GM12891 (cell line): ENCODE results near the gene NBEA.

Source experiments
- DNase-seq: peaks from one replicate; pipeline ENCODE4 v3.0.0; 2011; ENCODE audit warnings: low spot score; ENCODE audit not compliant: insufficient read length
- FAIRE-seq: peaks from 2 replicates; lab custom pipeline; 2011; peaks lifted over from hg19 to GRCh38; lab: Jason Lieb, UNC
- PAX5 ChIP-seq: IDR thresholded peaks from 2 replicates; pipeline ENCODE4 v1.6.1; 2011; ENCODE audit warnings: low read length, moderate library complexity, mild to moderate bottlenecking; ENCODE audit not compliant: insufficient read depth, severe bottlenecking
- POLR2A ChIP-seq: IDR thresholded peaks from 2 replicates; pipeline ENCODE4 v1.6.1; 2011; ENCODE audit warnings: low read depth, low read length, control low read depth
- POLR2AphosphoS5 ChIP-seq: IDR thresholded peaks from 2 replicates; pipeline ENCODE4 v1.6.1; 2011; ENCODE audit warnings: low read depth, low read length, control low read depth
- POU2F2 ChIP-seq: IDR thresholded peaks from 2 replicates; pipeline ENCODE4 v1.6.1; 2011; ENCODE audit warnings: low read depth, mild to moderate bottlenecking, control low read depth, low read length, moderate library complexity
- SPI1 ChIP-seq: IDR thresholded peaks from 2 replicates; pipeline ENCODE4 v1.6.1; 2011; ENCODE audit warnings: low read depth, low read length, control low read depth
- TAF1 ChIP-seq: IDR thresholded peaks from 2 replicates; pipeline ENCODE4 v1.6.1; 2011; ENCODE audit warnings: low read depth, low read length, control low read depth

NBEA gene

DNA sequence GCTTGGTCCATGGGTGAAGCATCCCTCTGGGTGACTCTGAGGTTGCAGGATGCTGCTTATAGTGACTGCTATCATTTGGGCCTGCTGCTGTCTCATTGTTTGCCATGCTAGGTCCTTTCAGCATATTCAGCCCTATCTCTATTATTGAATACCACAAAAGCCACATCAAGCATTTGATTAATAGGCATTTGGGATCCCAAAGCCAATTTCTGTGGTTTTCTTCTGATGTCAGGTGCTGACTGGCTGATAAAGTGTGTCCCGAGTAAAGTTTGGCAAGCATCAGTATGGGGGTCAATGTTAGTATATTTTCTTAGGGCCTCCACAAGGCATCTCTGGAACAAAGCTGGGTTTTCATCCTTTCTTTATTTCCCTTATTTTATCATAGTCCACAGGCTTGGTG lies 204.6 kb downstream of the NBEA start:
- no peak for FAIRE-seq
- TF ChIP-seq TAF1 = no peak
- TF ChIP-seq SPI1 = no peak
- TF ChIP-seq POLR2A = no peak
- no peak for TF ChIP-seq POLR2AphosphoS5

DNA sequence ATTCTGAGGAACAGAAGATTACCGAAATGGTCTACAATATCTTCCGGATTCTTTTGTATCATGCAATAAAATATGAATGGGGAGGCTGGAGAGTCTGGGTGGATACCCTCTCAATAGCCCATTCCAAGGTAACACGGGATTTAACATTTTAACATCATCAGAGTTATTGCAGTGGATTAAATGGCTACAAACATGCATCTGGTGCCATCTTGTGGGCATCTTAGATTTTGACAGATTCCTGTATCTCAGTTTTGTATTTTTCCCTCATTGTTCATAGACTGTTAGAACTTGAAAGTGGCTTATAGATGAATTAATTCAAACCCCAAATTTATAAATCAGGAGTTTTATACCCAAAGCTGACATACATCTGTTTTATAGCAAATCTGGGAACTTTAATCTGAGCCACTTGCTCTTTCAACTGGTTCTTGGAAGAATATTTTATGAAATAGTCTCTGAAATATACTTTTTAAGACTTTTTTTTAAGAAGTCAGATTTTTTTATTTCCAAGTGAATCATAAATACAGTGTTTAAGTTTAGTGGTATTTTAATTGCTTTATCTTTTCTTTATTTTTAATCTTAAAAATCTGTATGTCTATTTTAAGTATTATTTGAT lies 215.2 kb downstream of the NBEA start:
- DNase-seq = no peak
- TF ChIP-seq PAX5 (no peak), POLR2AphosphoS5 (no peak), TAF1 (no peak), SPI1 (no peak), POU2F2 (no peak)
- peak; percentile 80 for FAIRE-seq

More for the DNA sequence above, 204.6 kb downstream of the NBEA start:
- no peak for DNase-seq

DNA sequence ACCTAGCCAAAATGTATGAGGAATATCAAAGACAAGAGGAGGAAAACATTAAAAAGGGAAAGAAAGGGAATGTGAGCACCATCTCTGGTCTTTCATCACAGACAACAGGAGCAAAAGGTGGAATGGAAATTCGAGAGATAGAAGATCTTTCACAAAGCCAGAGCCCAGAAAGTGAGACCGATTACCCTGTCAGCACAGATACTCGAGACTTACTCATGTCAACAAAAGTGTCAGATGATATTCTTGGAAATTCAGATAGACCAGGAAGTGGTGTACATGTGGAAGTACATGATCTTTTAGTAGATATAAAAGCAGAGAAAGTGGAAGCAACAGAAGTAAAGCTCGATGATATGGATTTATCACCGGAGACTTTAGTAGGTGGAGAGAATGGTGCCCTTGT lies 217.0 kb downstream of the NBEA start:
- FAIRE-seq = no peak
- TF ChIP-seq POLR2A (no peak), POU2F2 (no peak), SPI1 (no peak), PAX5 (no peak), TAF1 (no peak), POLR2AphosphoS5 (no peak)
- no peak for DNase-seq

DNA sequence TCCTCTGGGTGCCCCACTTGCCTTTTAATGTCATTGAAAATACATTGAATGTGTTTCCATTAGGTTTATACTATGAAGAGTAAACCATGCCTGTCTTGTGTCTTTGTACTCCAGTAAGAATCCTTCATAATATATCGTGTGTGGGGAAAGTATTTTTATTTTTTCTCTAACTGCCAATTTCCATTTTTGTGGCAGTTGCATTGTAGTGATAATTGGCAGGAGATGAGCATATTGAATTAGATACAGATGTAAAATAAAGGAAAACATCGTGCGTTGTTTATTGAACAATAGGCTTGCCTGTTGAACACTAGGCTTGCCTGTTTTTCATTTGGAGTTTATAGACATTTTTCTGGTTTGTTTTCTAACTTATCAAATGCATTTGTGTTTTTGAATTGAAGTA lies 218.8 kb downstream of the NBEA start:
- DNase-seq (no peak), FAIRE-seq (no peak)
- no peak for TF ChIP-seq TAF1
- no peak for TF ChIP-seq POLR2A
- TF ChIP-seq SPI1 = no peak
- TF ChIP-seq POU2F2 = no peak
- TF ChIP-seq PAX5 = no peak
- no peak for TF ChIP-seq POLR2AphosphoS5

DNA sequence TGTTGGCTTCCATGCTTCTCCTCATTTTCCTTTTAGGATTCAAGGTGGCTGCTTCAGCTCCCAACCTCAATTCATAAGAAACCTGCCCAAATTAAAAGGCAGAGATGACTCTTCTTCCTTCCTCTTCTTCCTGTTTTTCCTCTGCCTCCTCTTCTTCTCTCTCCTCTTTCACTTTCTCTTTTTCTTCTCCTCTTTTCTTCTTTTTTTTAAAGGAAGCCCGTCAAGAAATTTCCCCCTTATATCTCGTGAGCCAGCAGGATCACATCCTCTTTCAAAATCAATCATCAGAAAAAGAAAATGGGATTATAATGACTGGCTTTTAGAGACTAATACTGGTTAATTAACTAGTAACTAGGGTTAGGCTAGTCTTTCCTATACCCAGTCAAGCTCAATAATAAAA lies 220.3 kb downstream of the NBEA start:
- TF ChIP-seq POU2F2 (no peak), TAF1 (no peak), SPI1 (peak; percentile 65)
- FAIRE-seq (no peak), DNase-seq (no peak)

DNA sequence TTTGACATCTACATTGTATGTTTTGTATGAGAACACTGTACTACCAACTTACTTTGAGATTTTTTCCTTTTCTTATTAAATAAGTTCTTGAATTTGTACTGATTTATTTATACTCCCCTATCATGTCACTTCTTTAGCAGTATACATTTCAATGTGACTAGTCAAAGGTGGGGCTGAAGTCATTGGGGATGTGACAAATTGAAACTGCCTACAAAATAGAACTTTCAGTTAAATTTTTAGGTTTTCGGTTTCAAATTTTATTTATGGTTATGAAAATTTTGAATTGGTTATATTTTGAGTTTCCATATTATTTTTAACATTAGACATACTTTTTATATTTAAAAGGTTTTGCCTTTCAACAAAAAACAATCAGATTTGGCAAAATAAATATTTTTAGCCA lies 221.6 kb downstream of the NBEA start:
- DNase-seq (no peak), FAIRE-seq (no peak)
- TF ChIP-seq POLR2AphosphoS5 (no peak), POU2F2 (no peak), PAX5 (no peak), SPI1 (no peak)

DNA sequence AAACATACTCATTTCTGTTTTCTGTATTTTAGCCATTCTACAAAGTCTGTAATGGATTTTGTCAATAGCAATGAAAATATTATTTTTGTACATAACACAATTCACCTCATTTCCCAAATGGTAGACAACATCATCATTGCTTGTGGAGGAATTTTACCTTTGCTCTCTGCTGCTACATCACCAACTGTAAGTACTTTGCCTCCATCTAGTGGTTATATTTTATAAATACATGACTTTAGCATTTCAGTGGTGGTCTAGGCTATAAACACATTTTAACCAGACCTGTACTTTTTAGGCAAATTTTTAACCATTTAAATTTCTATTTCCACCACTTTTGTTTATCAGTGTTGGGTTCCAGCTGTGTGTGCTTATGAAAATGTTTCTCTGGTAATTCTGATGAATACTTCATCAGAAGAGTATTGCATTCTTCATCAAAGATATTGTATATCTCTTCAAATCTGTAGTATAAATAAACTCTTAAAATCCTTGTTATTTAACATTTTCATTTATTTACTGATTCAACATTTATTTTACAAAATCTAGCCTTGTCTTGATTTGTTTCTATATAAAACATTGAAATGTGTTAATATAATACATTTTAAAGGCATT lies 222.4 kb downstream of the NBEA start:
- FAIRE-seq (peak; percentile 59), DNase-seq (no peak)
- TF ChIP-seq POU2F2 (no peak), PAX5 (no peak), POLR2AphosphoS5 (no peak), TAF1 (no peak), POLR2A (no peak), SPI1 (no peak)

DNA sequence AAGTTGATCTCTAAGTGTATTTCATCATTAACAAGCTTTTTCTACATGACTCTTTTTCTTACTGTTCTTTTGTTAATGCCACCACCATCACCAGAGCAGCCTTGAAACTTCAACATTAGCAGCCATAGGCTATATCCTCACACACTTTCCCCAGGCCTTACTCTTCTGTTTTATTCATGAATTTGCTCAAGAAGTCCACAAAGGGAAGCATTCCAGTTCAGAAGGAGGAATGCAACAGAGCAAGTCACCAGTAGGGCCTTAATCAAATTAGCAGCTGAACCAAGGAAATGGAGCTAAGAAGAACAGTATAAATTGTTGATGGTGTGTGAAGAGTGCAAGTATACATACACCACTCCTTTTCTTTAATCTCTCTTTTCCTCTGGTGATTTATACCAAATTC lies 223.1 kb downstream of the NBEA start:
- DNase-seq = no peak
- TF ChIP-seq PAX5 = no peak
- no peak for FAIRE-seq

DNA sequence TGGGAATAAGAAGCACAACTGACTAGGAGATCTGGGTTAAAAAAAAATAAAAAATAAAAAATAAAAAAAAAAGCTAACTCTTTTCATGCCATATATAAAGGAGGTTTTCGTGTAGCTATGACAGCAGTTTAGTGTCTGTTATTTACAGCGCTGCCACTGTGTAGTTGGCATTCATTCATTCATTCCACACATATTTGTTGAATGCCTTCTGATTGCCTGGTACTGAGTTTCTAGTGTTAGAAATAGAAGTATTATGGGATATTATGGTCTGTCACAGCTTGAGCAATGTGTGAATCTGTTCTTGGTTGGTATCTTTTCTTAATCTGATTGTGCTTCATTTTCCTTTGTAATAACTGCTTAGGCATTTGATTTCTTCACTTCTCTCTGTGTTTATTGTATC lies 237.4 kb downstream of the NBEA start:
- no peak for DNase-seq
- FAIRE-seq = no peak
- TF ChIP-seq POU2F2 = no peak
- no peak for TF ChIP-seq SPI1
- no peak for TF ChIP-seq POLR2AphosphoS5
- TF ChIP-seq PAX5 = no peak
- TF ChIP-seq POLR2A = no peak
- TF ChIP-seq TAF1 = no peak

DNA sequence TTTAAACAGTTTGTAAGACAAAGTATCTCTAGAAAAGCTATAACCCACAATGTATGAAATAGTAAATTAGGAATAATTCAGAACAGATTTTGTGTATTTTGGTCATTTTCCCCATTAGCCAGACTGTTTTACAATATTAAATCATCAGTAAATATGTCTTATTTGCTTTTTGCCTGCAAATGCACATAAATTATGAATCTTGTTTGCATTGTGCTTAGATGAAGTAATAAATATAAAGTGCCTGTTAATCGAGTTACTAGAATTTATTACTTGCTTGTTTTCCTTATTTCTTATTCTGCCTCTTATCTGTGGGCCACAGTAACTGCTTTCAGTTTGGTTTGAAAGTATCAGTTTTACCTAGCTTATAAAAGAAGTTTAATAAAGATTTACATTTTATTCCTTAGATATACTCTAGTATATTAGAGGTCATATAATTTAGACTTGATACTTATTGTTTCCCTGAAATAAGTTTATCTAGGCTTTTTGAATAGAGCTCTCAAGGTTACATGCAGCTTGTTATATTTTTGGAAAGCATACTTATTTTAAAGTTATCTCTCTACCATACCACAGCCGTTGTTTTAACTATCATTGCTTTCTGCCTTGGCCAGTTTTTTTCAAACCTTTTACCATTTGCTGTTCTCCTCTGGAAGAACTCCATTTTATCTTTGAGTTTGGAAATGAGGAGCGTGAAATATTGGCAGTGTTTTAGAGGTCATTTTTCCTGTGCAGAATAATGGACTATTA lies 238.0 kb downstream of the NBEA start:
- FAIRE-seq (no peak), DNase-seq (no peak)
- TF ChIP-seq POU2F2 = no peak
- no peak for TF ChIP-seq POLR2AphosphoS5
- TF ChIP-seq POLR2A = no peak
- TF ChIP-seq PAX5 = no peak
- TF ChIP-seq SPI1 = no peak
- no peak for TF ChIP-seq TAF1
